Astrocyte of the hippocampus (primary cell): ENCODE data around the gene GAS1.
A peak's percentile ranks its signal among the peaks of the same experiment; 100 is the strongest.

Experiments
- DNase-seq: peaks from one replicate; pipeline ENCODE4 v3.0.0; 2011; ENCODE audit warnings: low read depth, low spot score

Gene GAS1

DNA sequence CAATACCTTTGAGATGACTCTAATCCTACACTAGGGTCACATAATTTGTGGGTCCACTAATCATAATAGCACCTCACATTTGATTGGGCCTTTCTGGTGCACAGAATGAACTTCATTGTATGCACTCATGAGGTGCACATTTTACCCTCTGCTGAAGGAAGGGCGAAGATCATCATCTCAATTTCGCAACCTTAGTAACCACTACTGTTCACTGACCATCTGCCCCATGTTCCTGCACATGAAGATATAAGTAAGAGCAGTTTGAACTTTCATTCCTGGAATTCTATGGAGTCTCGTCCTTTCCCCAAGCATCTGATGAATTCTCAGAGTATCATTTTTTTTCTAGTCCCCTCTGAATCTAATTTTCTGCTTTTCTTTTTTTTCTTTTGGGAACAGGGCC is 21.2 kb downstream of the GAS1 start:
- DNase-seq = peak; percentile 12

DNA sequence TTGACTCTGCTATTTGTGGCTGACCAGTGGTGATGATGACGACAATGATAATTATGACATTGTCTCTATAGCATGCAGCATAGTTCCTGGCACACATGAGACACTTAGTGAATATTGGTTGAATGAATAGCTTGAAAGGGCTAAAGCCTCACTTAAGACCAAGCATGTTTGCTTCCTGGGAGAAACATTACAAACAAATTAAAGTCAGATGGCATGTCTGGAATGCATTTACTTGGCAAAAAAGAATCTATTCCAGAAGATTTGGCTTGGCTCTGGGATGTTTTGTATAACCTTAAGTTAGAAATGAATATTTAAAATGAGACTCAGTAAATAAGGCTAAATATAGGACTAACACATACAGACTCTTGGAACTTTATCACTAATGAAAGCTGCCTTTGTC is 21.6 kb downstream of the GAS1 start:
- DNase-seq = peak; percentile 82

- DNase-seq = peak; percentile 63
These were observed 23.1 kb downstream of the GAS1 start for GRCh38 chr9:86924206-86924605.

GRCh38 chr9:86921151-86921923 is 26.0 kb downstream of the GAS1 start:
- DNase-seq = no peak

GRCh38 chr9:86918556-86918955 is 28.8 kb downstream of the GAS1 start:
- no peak for DNase-seq

- no peak for DNase-seq
These were observed 35.1 kb downstream of the GAS1 start for GRCh38 chr9:86912210-86912609.

GRCh38 chr9:86909388-86909787 is 37.9 kb downstream of the GAS1 start:
- DNase-seq = no peak

GRCh38 chr9:86908261-86908660 is 39.0 kb downstream of the GAS1 start:
- DNase-seq = no peak

DNA sequence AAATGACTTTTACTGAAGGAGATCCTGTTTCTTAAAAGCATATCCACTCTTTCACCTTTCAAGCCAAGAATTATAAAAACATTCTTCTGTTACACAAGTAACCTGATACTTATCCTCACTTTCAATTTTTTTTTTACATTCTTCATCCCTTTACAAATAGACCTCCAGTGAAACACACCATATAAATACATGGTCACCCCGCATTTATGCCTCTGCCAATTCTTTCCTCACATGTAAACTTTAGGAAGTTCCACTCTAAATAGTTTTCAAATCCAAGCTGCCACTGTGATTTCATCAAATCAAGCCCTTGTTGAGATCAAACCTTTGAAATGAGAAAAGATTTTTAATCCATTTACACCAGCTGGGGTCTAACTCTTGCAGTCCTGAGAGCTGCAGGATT is 40.0 kb downstream of the GAS1 start:
- DNase-seq = no peak

- DNase-seq = no peak
These were observed 43.6 kb downstream of the GAS1 start for GRCh38 chr9:86903734-86904085.

DNA sequence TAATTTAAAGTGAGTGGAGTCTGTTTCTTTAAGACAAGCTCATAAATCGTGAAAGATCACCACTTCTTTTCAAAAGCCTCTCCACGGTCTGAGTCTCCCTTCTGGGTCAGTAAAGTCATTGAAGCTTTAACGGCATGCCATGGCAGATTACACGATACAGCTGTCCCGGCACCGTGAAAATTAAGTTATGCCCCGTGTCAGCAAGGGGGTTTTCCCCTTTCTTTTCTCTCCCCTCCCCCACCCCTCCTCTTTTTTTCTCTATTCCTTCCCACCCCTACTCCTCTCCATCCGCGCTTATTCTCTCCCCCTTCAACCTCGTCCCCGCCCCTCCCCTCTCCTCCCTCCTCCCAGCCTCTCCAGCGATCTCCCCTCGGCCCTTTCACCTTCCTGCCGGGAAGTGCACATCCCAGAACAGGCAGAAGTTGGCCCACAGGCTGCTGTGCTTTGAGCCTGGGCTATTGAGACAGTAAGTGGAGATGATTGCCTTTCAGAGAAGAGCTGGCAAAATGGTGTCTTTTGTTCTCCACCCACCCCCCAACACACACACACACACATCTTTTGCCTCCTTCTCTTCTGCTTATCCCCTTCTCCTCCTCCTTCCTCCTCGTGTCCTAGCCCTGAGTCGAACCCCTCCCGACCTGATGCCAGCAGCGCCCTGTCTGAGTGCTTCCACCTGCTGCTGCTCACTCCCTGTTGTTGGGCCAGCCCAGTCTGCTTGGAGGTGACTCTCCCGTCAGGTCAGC is 44.1 kb downstream of the GAS1 start:
- no peak for DNase-seq

DNA sequence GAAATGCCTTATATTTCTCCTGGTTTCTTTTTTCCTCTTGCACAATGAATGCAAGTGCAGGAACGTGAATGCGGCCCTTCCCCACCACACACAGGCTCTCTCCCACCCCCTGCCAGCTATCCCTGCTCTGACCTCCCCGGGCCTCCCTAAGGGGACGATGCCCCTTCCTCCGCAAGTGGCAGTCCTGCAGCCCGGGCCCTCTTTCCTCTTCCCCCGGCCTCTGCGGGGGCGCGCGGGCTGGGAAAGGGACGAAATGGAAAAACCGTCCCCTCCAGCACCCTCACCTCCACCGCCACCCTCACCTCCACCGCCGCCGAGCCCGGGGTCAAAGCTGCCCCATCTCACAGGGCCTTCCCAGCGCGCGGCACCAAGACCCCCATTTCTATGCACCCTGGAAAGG is 44.7 kb downstream of the GAS1 start:
- no peak for DNase-seq

DNA sequence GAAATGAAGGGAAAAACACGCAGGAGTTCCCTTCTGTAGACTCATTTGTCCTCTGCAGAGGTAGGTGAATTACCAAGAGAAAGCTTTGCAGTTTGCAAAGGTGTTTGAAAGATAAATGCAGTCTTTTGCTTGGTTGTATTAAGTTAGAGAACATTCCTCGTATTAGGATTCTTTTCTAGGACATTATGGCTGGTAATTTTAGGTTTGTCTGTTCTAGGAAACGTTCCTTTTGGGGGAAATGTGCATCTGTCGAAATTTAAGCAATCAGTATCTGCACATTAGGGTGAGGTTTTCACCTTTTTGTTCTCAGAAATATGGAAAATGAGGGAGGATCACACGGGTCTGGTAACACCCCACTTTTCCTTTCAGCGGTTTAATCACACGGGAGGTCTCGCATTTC is 45.1 kb downstream of the GAS1 start:
- DNase-seq = no peak

DNA sequence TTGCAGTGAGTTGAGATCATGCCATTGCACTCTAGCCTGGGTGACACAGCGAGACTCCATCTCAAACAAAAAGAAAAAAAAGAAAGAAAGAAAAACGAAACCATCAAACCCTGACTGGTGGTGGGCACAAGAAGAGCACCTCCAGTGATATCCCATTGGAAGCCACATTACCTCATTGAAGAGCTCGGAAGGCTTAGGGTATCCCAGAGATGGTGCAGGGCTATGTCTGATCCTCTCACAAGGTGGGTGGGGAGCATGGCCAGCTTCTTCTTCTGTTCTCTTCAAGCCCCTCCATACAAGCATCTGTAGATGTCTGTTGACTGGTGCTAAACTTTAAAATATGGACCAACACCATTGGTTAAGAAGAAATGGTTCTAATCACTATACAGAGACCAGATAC is 45.8 kb downstream of the GAS1 start:
- DNase-seq = no peak
